AG04450 (cell line): ENCODE results near the gene TMEM151B. TPM values are rescaled to one million over a fixed set of nuclear protein-coding genes. Genes with fewer than 3 reads are reported as not detected.
A peak's percentile ranks its signal among the peaks of the same experiment; 100 is the strongest.

Experiments
- CTCF ChIA-PET: fragments of 300-600, 350-600 bp; formaldehyde crosslinking; extraction: SDS; loops from one replicate; lab custom pipeline; 2022; ENCODE audit warnings: antibody characterized with exemption, inconsistent platforms; lab: Charles Lee
- POLR2A ChIA-PET: fragments of 350-600 bp; formaldehyde crosslinking; extraction: SDS; loops from one replicate; lab custom pipeline; 2021; ENCODE audit warnings: antibody characterized with exemption, inconsistent platforms; lab: Yijun Ruan, JAX
- DNase-seq: peaks from one replicate; pipeline ENCODE4 v3.0.0-alpha.2; 2011; ENCODE audit warnings: low read depth, low spot score
- H3K27ac ChIP-seq: one replicate; pipeline ENCODE4 v1.5.1; 2012; ENCODE audit warnings: low read depth, low read length, control low read depth
- H3K27me3 ChIP-seq: one replicate; pipeline ENCODE4 v1.6.0; 2012; ENCODE audit warnings: low read length; ENCODE audit not compliant: control insufficient read depth, insufficient read depth
- H3K4me3 ChIP-seq: 2 replicates; pipeline ENCODE4 v1.5.1; 2011; ENCODE audit warnings: mild to moderate bottlenecking, low read depth, low read length, control low read depth
- H3K9me3 ChIP-seq: 2 replicates; pipeline ENCODE4 v1.5.1; 2012; ENCODE audit warnings: low read length; ENCODE audit not compliant: control insufficient read depth, insufficient read depth
- polyA plus RNA-seq: library from polyadenylated mRNA; depleted of rRNA; stranded (reverse); fragments of >200 nt; gene quantifications from 2 replicates; pipeline ENCODE4 v1.2.3, GENCODE V29; 2011
- TF ChIP-seq, protein P1 (sequence below): IDR thresholded peaks from 2 replicates; pipeline ENCODE4 v1.5.1; 2011; ENCODE audit warnings: low read depth, low read length, control low read depth, inconsistent platforms

The TMEM151B gene
- polyA plus RNA-seq, 1 experiment: not detected

DNA sequence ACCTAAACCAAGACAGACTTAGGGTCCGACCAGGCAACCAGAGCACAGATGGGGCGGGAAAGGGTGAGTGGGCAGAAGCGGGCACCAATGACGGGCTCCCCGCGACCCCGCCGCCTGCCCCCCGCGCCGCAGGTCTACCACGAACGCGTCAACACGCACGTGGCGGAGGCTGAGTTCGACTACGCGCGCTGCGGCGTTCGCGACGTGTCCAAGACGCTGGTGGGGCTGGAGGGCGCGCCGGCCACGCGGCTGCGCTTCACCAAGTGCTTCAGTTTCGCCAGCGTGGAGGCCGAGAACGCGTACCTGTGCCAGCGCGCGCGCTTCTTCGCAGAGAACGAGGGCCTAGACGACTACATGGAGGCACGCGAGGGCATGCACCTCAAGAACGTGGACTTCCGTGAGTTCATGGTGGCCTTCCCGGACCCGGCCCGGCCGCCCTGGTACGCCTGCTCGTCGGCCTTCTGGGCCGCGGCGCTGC, 5.1 kb downstream of the TMEM151B start:
- Histone ChIP-seq H3K27ac (no peak overlapping the region), H3K9me3 (peaks cover 5% of the 10 kb centered on the region; the same call in 1 of the 2 replicates), H3K27me3 (peaks cover 75% of the 10 kb centered on the region), H3K4me3 (no peak overlapping the region)
- no peak for DNase-seq
- CTCF ChIA-PET: interaction anchor here (0.6 kb wide), 1 partner anchor 9 kb away, joined by 4 read pairs; no protein-coding TSS in a partner anchor
- TF ChIP-seq, protein P1, sequence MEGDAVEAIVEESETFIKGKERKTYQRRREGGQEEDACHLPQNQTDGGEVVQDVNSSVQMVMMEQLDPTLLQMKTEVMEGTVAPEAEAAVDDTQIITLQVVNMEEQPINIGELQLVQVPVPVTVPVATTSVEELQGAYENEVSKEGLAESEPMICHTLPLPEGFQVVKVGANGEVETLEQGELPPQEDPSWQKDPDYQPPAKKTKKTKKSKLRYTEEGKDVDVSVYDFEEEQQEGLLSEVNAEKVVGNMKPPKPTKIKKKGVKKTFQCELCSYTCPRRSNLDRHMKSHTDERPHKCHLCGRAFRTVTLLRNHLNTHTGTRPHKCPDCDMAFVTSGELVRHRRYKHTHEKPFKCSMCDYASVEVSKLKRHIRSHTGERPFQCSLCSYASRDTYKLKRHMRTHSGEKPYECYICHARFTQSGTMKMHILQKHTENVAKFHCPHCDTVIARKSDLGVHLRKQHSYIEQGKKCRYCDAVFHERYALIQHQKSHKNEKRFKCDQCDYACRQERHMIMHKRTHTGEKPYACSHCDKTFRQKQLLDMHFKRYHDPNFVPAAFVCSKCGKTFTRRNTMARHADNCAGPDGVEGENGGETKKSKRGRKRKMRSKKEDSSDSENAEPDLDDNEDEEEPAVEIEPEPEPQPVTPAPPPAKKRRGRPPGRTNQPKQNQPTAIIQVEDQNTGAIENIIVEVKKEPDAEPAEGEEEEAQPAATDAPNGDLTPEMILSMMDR: no peak
- POLR2A ChIA-PET: no interaction called here

DNA sequence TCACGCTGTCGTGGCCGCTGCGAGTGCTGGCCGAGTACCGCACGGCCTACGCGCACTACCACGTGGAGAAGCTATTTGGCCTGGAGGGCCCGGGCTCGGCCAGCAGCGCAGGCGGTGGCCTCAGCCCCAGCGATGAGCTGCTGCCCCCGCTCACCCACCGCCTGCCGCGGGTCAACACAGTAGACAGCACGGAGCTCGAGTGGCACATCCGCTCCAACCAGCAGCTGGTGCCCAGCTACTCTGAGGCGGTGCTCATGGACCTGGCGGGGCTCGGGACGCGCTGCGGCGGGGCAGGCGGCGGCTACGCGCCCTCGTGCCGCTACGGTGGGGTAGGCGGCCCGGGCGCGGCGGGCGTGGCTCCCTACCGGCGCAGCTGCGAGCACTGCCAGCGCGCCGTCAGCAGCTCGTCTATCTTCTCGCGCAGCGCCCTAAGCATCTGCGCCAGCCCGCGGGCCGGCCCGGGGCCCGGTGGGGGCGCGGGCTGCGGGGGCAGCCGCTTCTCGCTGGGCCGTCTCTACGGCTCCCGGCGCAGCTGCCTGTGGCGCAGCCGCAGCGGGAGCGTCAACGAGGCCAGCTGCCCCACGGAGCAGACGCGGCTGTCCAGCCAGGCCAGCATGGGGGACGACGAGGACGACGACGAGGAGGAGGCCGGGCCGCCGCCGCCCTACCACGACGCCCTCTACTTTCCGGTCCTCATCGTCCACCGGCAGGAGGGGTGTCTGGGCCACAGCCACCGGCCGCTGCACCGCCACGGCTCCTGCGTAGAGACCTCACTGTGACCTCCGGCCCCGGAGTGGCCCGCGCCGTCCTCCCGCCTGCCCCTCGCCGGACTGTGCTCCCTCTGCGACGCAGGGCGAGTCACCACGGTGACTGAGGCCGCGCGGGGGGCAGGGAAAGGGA, 5.7 kb downstream of the TMEM151B start:
- POLR2A ChIA-PET: no interaction called here
- DNase-seq: no peak
- Histone ChIP-seq H3K9me3 (peaks cover 5% of the 10 kb centered on the region; the same call in 1 of the 2 replicates), H3K4me3 (0 out of 2 replicates have a peak overlapping the region, but pooled peaks have one; percentile 10), H3K27me3 (peaks cover 76% of the 10 kb centered on the region), H3K27ac (no peak overlapping the region)
- TF ChIP-seq, protein P1: no peak
- CTCF ChIA-PET: interaction anchor here (0.6 kb wide), 1 partner anchor 9 kb away, joined by 4 read pairs; no protein-coding TSS in a partner anchor

DNA sequence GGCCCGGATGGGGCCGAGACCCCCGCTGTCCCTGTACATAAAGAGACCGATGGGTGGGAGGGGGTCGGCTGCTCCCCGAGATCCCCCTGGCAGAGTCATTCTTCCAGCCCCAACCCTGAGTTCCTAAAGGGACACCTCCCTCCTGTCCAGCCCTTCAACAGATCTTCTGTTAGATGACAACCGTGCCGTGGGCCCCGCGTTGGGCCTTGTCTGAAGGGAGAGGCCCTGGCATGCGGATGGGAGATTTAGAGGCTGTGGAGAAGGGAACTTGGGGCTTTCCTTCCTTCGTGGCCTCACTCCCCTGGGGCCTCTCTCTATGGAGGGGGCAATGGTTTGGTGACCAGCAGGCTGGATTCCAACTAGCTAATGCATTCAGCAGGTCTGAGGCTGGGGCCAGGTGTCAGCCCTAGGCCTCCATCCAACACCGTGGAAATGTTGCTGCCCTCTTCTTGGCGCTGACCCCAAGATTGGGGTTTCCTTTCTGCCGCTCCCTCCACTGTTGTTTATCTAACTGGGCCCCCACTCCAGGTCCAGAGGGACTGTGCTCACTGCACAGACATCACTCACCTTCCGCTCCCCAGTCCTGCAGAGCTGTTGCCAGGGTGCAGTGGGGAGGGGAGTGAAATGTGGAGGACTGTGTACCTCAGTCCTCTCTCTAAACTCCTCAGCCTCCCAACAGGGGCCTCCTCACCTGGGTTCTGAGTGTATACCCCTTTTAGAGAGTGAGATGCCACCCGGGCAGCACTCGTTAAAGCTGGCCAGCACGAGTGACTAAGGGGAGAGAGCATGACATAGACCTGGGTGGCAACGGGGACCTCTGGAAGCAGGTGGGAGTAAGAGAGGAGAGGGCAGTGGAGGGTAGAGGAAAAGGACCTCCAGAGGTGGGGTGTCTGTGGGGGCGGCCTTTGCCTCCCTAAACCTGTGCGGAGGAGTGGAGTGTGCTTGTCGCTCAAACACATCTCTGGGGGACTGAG, 6.7 kb downstream of the TMEM151B start:
- H3K27me3 ChIP-seq: peaks cover 67% of the 10 kb centered on the region

DNA sequence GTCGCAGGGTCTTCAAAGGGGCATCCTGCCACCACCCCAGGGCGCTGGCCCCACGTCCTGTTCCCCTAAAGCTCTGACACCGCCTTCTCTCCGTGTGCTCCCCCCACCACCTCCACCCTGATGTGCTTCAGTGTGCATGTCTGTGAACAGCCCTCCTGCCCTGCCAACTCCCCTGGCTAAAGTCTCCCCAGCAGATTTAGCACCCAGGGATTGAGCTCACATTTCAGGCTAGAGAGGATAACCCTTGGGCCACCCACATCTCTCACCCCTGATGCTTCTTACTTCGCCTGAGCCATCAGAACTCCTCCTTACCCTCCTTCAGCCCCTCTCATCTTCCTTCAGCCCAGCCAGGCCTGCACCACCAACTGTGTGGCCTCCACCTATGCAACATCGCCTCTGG, 7.5 kb downstream of the TMEM151B start:
- TF ChIP-seq, protein P1: no peak
- peaks cover 59% of the 10 kb centered on the region for H3K27me3 ChIP-seq
- ChIA-PET POLR2A (interaction anchor here (0.6 kb wide), 1 partner anchor 21 kb away, joined by 3 read pairs; no protein-coding TSS in a partner anchor), CTCF (interaction anchor here (1.1 kb wide), 1 partner anchor 61 kb away, joined by 3 read pairs; no protein-coding TSS in a partner anchor)
- no peak overlapping the region for H3K27ac ChIP-seq
- no peak for DNase-seq
- H3K4me3 ChIP-seq: no peak overlapping the region
- peaks cover 5% of the 10 kb centered on the region; the same call in 1 of the 2 replicates for H3K9me3 ChIP-seq

More for the DNA sequence above, 6.7 kb downstream of the TMEM151B start:
- POLR2A ChIA-PET: interaction anchor here (0.6 kb wide), 1 partner anchor 20 kb away, joined by 3 read pairs; no protein-coding TSS in a partner anchor
- no peak for DNase-seq
- no peak overlapping the region for H3K27ac ChIP-seq
- TF ChIP-seq, protein P1: no peak
- H3K4me3 ChIP-seq: no peak overlapping the region
- peaks cover 5% of the 10 kb centered on the region; the same call in 1 of the 2 replicates for H3K9me3 ChIP-seq
- CTCF ChIA-PET: interaction anchor here (1.1 kb wide), 1 partner anchor 61 kb away, joined by 3 read pairs; no protein-coding TSS in a partner anchor
